ENCODE data around the gene UGT3A2.

UGT3A2 gene

GRCh38 chr5:35996076-35996475 lies 70.6 kb downstream of the UGT3A2 start:
- TF ChIP-seq CTCF (IDR thresholded peaks at IDR 0.05; ENCODE audit: low read depth, low read length, missing control alignments), result no peak
- no peak overlapping the region for H3K4me3 ChIP-seq (ENCODE audit: low read depth, low read length)
- no peak for DNase-seq (ENCODE audit: low read depth)
- in situ Hi-C loops (cut with HindIII; ENCODE audit: low sequenced_read_pairs), result no loop called here

- in situ Hi-C loops (cut with HindIII; ENCODE audit: low sequenced_read_pairs), result no loop called here
- H3K4me3 ChIP-seq (ENCODE audit: low read depth, low read length), result no peak within 1 kb of the TSS
- no peak for DNase-seq (ENCODE audit: low read depth)
- TF ChIP-seq CTCF (IDR thresholded peaks at IDR 0.05; ENCODE audit: low read depth, low read length, missing control alignments), result no peak
Observed at GRCh38 chr5:35990941-35991611, 75.6 kb downstream of the UGT3A2 start, which contains the start of gene UGT3A1. UGT3A1 (minus strand) TSS chr5:35991390; CDS start chr5:35991240, 150 bp downstream.

GRCh38 chr5:35990520-35990919 lies 76.2 kb downstream of the UGT3A2 start:
- TF ChIP-seq CTCF (IDR thresholded peaks at IDR 0.05; ENCODE audit: low read depth, low read length, missing control alignments), result no peak

GRCh38 chr5:35988529-35988928 lies 78.2 kb downstream of the UGT3A2 start:
- no peak for TF ChIP-seq CTCF (IDR thresholded peaks at IDR 0.05; ENCODE audit: low read depth, low read length, missing control alignments)
- no peak for DNase-seq (ENCODE audit: low read depth)
- no peak overlapping the region for H3K4me3 ChIP-seq (ENCODE audit: low read depth, low read length)
- in situ Hi-C loops (cut with HindIII; ENCODE audit: low sequenced_read_pairs), result no loop called here

More at GRCh38 chr5:35990520-35990919, 76.2 kb downstream of the UGT3A2 start:
- no peak for DNase-seq (ENCODE audit: low read depth)
- no peak overlapping the region for H3K4me3 ChIP-seq (ENCODE audit: low read depth, low read length)
- in situ Hi-C loops (cut with HindIII; ENCODE audit: low sequenced_read_pairs), result no loop called here

- TF ChIP-seq CTCF (IDR thresholded peaks at IDR 0.05; ENCODE audit: low read depth, low read length, missing control alignments), result no peak
- in situ Hi-C loops (cut with HindIII; ENCODE audit: low sequenced_read_pairs), result no loop called here
Observed at GRCh38 chr5:35987776-35988175, 78.9 kb downstream of the UGT3A2 start.

More at GRCh38 chr5:35987776-35988175, 78.9 kb downstream of the UGT3A2 start:
- DNase-seq (ENCODE audit: low read depth), result no peak
- no peak overlapping the region for H3K4me3 ChIP-seq (ENCODE audit: low read depth, low read length)
